Stimulated activated naive CD4-positive, alpha-beta T cell treated with Interleukin-2 at 50 U/mL for 16 hours (primary cell): ENCODE data around the gene CTSD.

Experiments used
- DNase-seq: peaks from one replicate; lab custom pipeline; 2025; lab: John Stamatoyannopoulos, UW

CTSD gene

GRCh38 chr11:1729692-1730011 lies 34.1 kb downstream of the CTSD start:
- DNase-seq: no peak

GRCh38 chr11:1728931-1729691 lies 34.6 kb downstream of the CTSD start:
- DNase-seq: no peak

GRCh38 chr11:1728301-1728700 lies 35.4 kb downstream of the CTSD start:
- DNase-seq: no peak

GRCh38 chr11:1727861-1728260 lies 35.9 kb downstream of the CTSD start:
- no peak for DNase-seq

GRCh38 chr11:1727096-1727690 lies 36.5 kb downstream of the CTSD start:
- no peak for DNase-seq

GRCh38 chr11:1719781-1720180 lies 43.9 kb downstream of the CTSD start:
- DNase-seq: no peak

GRCh38 chr11:1718326-1718725 lies 45.4 kb downstream of the CTSD start:
- no peak for DNase-seq

- no peak for DNase-seq
Observed at GRCh38 chr11:1717745-1718144, 46.0 kb downstream of the CTSD start.

- no peak for DNase-seq
Observed at GRCh38 chr11:1714908-1715885, 48.5 kb downstream of the CTSD start.

GRCh38 chr11:1708716-1709115 lies 55.0 kb downstream of the CTSD start:
- DNase-seq: no peak

- no peak for DNase-seq
Observed at GRCh38 chr11:1707751-1708150, 56.0 kb downstream of the CTSD start.

- DNase-seq: no peak
Observed at GRCh38 chr11:1706634-1707400, 56.9 kb downstream of the CTSD start.

- DNase-seq: no peak
Observed at GRCh38 chr11:1705126-1706052, 58.3 kb downstream of the CTSD start.

- DNase-seq: no peak
Observed at GRCh38 chr11:1703146-1703545, 60.6 kb downstream of the CTSD start.
